ENCODE results near the gene TSPOAP1.

DNA sequence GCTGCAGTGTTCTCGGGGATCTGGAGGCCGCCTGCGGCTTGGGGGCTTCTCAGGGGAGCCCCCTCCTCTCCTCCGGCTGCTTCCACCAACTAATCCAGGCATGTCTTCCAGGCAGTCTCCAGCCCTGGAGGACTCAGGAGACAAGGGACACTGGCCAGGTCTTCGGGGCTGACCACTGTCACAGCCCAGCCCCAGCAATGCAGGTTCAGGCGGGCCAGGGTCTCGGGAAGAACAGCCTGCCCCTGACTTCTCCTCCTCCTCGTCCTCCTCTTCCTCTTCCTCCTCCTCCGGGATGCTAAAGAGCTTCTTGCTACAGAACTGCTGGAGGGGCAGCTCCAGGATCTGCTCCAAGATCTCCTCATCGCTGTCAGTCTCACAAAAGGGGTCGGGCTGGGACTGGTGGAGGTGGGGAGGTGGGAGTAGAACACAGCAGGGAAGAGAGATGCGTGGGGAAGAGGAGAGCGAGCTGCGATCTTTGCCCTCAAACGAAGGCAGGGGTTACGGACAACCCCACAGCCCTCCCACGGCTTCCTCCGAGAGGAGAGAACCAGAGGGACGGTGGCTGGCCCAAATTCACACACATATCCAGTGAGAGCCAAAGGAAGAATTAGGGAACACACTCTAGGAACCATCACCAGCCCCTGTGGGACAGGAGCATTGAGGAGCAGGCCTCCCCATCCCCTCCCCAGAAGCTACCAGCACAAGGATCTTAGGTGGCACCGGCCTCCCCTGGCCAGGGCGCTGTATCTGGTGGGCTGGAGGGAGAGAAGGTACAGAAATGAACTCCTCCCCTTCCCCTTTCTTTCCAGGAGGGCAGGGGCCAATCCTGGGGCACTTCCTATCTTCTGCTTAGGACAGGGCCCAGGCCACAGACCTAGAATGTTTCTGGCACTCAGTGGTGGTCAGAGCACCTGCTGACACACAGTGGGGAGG is 19.3 kb downstream of the TSPOAP1 start:
- TF ChIP-seq, protein P1, sequence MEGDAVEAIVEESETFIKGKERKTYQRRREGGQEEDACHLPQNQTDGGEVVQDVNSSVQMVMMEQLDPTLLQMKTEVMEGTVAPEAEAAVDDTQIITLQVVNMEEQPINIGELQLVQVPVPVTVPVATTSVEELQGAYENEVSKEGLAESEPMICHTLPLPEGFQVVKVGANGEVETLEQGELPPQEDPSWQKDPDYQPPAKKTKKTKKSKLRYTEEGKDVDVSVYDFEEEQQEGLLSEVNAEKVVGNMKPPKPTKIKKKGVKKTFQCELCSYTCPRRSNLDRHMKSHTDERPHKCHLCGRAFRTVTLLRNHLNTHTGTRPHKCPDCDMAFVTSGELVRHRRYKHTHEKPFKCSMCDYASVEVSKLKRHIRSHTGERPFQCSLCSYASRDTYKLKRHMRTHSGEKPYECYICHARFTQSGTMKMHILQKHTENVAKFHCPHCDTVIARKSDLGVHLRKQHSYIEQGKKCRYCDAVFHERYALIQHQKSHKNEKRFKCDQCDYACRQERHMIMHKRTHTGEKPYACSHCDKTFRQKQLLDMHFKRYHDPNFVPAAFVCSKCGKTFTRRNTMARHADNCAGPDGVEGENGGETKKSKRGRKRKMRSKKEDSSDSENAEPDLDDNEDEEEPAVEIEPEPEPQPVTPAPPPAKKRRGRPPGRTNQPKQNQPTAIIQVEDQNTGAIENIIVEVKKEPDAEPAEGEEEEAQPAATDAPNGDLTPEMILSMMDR (IDR thresholded peaks at IDR 0.05; ENCODE audit: low read depth, low read length, poor library complexity, severe bottlenecking) = no peak
- no peak for TF ChIP-seq EZH2phosphoT487 (IDR thresholded peaks at IDR 0.05; ENCODE audit: borderline replicate concordance, low read length)
